Brain microvascular endothelial cell (primary cell): Measurements from ENCODE around the gene PTPRJ.

Source experiments
- DNase-seq: peaks from one replicate; pipeline ENCODE4 v3.0.0-alpha.2; 2020
- H3K27ac ChIP-seq: fragments of 250-450 bp; sonication (Bioruptor Pico); 2 replicates; pipeline ENCODE4 v1.5.1; 2020; ENCODE audit warnings: mild to moderate bottlenecking, moderate library complexity
- H3K27me3 ChIP-seq: fragments of 250-450 bp; sonication (Bioruptor Pico); replicated peaks from 2 replicates; pipeline ENCODE4 v1.5.1; 2020; ENCODE audit warnings: mild to moderate bottlenecking
- H3K36me3 ChIP-seq: fragments of 250-450 bp; sonication (Bioruptor Pico); replicated peaks from 2 replicates; pipeline ENCODE4 v1.5.1; 2020; ENCODE audit warnings: mild to moderate bottlenecking
- H3K4me3 ChIP-seq: 2 replicates; pipeline ENCODE4 v1.5.1; 2011; ENCODE audit warnings: low read depth, mild to moderate bottlenecking, control low read depth, low read length, moderate library complexity
- CTCF ChIP-seq: IDR thresholded peaks from 2 replicates; pipeline ENCODE4 v1.5.1; 2011; ENCODE audit warnings: low read depth, mild to moderate bottlenecking, moderate library complexity, low read length, control low read depth, inconsistent platforms; ENCODE audit errors: missing control alignments
- in situ Hi-C: cut with HindIII; loops from 2 replicates; pipeline ENCODE4 v1.10.0; 2017; ENCODE audit warnings: low sequenced_read_pairs, low pct_ligation_motif_present

The PTPRJ gene

GRCh38 chr11:47977623-47978022 is 2.7 kb upstream of the PTPRJ start:
- Histone ChIP-seq H3K4me3 (no peak overlapping the region), H3K36me3 (no peaks in the 10 kb centered on the region), H3K27me3 (no peaks in the 10 kb centered on the region), H3K27ac (no peak overlapping the region)
- no peak for DNase-seq
- TF ChIP-seq CTCF, result no peak
- in situ Hi-C loops, result no loop called here

- H3K36me3 ChIP-seq, result no peaks in the 10 kb centered on the region
Measured at GRCh38 chr11:47979378-47980087, 826 bp upstream of the PTPRJ start.

GRCh38 chr11:47980907-47981621 is 705 bp downstream of the PTPRJ start:
- in situ Hi-C loops, result no loop called here
- Histone ChIP-seq H3K36me3 (no peaks in the 10 kb centered on the region), H3K27me3 (no peaks in the 10 kb centered on the region), H3K27ac (peak overlapping the region; percentile 40), H3K4me3 (peak overlapping the region; percentile 66)
- peak; percentile 11 for TF ChIP-seq CTCF
- no peak for DNase-seq

More at GRCh38 chr11:47979378-47980087, 826 bp upstream of the PTPRJ start:
- in situ Hi-C loops, result no loop called here
- Histone ChIP-seq H3K27me3 (no peaks in the 10 kb centered on the region), H3K4me3 (peak overlapping the region; percentile 66), H3K27ac (no peak overlapping the region)
- TF ChIP-seq CTCF, result no peak
- no peak for DNase-seq

- in situ Hi-C loops, result no loop called here
Measured at GRCh38 chr11:47981667-47982404, 1.5 kb downstream of the PTPRJ start.

GRCh38 chr11:47982616-47983015 is 2.3 kb downstream of the PTPRJ start:
- no peak for DNase-seq
- no peak for TF ChIP-seq CTCF
- in situ Hi-C loops, result no loop called here
- no peak overlapping the region for H3K27ac ChIP-seq
- no peak overlapping the region for H3K4me3 ChIP-seq
- H3K27me3 ChIP-seq, result no peaks in the 10 kb centered on the region
- no peaks in the 10 kb centered on the region for H3K36me3 ChIP-seq

More at GRCh38 chr11:47981667-47982404, 1.5 kb downstream of the PTPRJ start:
- Histone ChIP-seq H3K27me3 (no peaks in the 10 kb centered on the region), H3K27ac (no peak overlapping the region), H3K4me3 (peak overlapping the region; percentile 66), H3K36me3 (no peaks in the 10 kb centered on the region)
- no peak for DNase-seq
- no peak for TF ChIP-seq CTCF
